Activated naive CD8-positive, alpha-beta T cell treated with anti-CD3 and anti-CD28 coated beads, Interleukin-2, amount 50 U/mL, for 24 hours (primary cell): ENCODE results near the gene RHBG.
A peak's percentile ranks its signal among the peaks of the same experiment; 100 is the strongest.
"Not testable (repeated sequence)": the region's sequence is repeated elsewhere in the genome, so short reads cannot be mapped to it uniquely, and the experiment has no call there.

Experiments used
- ATAC-seq: fragments of 150-1000 bp; cut with Tn5 transposase; one replicate; pipeline ENCODE4 v1.10.0; 2021
- DNase-seq: peaks from one replicate; pipeline ENCODE4 v3.0.0; 2021
- H3K27ac Mint-ChIP-seq: one replicate; pipeline ENCODE4 v1.8.0; 2021; ENCODE audit warnings: mild to moderate bottlenecking, mixed read lengths
- H3K27me3 Mint-ChIP-seq: one replicate; pipeline ENCODE4 v1.8.0; 2021; ENCODE audit warnings: mixed read lengths
- H3K36me3 Mint-ChIP-seq: one replicate; pipeline ENCODE4 v1.8.0; 2021; ENCODE audit warnings: low read depth, mixed read lengths
- H3K4me1 Mint-ChIP-seq: one replicate; pipeline ENCODE4 v1.8.0; 2021; ENCODE audit warnings: mixed read lengths
- H3K4me3 Mint-ChIP-seq: one replicate; pipeline ENCODE4 v1.8.0; 2021; ENCODE audit warnings: mild to moderate bottlenecking, moderate library complexity, mixed read lengths
- H3K9me3 Mint-ChIP-seq: one replicate; pipeline ENCODE4 v1.8.0; 2021; ENCODE audit warnings: mixed read lengths

Gene RHBG, protein sequence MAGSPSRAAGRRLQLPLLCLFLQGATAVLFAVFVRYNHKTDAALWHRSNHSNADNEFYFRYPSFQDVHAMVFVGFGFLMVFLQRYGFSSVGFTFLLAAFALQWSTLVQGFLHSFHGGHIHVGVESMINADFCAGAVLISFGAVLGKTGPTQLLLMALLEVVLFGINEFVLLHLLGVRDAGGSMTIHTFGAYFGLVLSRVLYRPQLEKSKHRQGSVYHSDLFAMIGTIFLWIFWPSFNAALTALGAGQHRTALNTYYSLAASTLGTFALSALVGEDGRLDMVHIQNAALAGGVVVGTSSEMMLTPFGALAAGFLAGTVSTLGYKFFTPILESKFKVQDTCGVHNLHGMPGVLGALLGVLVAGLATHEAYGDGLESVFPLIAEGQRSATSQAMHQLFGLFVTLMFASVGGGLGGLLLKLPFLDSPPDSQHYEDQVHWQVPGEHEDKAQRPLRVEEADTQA

DNA sequence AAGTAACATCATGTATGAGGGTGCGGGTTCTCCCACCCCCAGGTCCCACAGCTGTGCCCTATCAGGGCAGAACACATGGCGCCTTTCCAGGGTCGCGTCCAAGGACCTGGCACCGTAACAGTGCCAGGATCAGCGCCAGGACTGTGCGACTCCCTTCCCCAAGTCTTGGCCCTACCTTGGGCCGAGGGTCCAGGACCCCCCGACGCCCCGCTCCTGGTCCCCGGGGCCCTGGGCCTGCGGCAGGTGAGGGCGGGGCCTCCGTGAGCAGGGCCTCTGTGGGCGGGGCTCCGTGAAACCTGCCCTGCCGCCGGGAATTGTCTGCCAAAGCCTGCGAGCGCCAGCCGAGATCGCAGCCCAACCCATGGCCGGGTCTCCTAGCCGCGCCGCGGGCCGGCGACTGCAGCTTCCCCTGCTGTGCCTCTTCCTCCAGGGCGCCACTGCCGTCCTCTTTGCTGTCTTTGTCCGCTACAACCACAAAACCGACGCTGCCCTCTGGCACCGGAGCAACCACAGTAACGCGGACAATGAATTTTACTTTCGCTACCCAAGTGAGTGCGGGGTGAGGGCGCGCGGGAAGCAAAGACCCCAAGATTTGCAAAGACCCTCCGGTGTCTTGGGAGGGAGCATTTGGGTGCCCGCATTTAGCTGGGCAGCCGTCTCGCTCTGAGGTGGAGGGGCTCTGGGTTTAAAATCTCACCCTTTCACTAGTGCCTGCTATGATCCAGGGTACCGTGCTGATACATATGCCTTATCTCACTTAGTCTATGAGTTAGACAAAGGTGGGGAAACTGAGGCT, at the start of gene RHBG:
Gene RHBG (plus strand): TSS at position 323 of the 796 bp plus-strand sequence. CDS start 39 bp downstream, at position 362.
- Mint-ChIP-seq H3K9me3 (no peaks in the 10 kb centered on the region), H3K4me1 (peaks cover 4% of the 10 kb centered on the region), H3K4me3 (peak within 1 kb of the TSS; percentile 37), H3K27ac (no peak within 1 kb of the TSS), H3K27me3 (peaks cover 53% of the 10 kb centered on the region), H3K36me3 (no peaks in the 10 kb centered on the region)
- DNase-seq = no peak
- ATAC-seq = no peak

DNA sequence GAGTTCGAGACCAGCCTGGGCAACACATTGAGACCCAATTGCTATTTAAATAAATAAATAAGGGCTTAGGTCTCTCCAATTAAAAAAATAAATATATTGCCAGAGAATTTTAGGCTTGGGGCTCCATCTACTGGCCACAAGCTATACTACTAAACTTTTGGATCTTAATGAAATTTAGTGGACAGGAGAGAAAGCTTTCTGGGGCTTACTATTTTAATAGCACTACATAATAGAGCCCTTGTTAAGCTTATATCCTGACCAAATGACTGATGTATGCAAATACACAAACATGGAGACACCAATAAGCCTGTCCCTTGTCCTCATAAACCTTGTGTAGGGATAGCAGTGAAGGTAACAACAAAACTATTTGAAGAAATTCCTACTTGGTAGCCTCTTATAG, 49.3 kb upstream of the RHBG start:
- Mint-ChIP-seq H3K36me3 (peaks cover 65% of the 10 kb centered on the region), H3K9me3 (no peaks in the 10 kb centered on the region), H3K4me1 (no peaks in the 10 kb centered on the region), H3K27me3 (no peaks in the 10 kb centered on the region), H3K4me3 (no peak overlapping the region), H3K27ac (no peak overlapping the region)
- ATAC-seq = no peak
- DNase-seq = no peak

DNA sequence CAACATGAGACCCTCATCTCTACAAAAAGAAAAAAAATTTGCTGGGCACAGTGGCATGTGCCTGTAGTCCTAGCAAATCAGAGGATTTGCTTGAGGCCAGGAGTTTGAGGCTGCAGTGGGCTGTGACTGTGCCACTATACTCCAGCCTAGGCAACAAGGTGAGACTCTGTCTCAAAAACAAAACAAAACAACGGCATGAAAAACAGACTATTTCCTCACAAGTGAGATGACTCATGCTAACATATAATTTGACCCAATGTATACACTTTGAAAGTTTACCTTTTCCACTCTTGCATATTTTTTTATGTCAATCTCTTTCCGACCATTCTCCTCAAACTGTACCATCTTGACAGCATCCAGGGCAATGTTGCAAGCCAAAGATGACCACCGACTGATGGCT, 48.5 kb upstream of the RHBG start:
- no peaks in the 10 kb centered on the region for H3K27me3 Mint-ChIP-seq
- H3K27ac Mint-ChIP-seq = no peak overlapping the region
- no peak for DNase-seq
- no peak overlapping the region for H3K4me3 Mint-ChIP-seq
- H3K9me3 Mint-ChIP-seq = no peaks in the 10 kb centered on the region
- H3K4me1 Mint-ChIP-seq = no peaks in the 10 kb centered on the region
- no peak for ATAC-seq
- H3K36me3 Mint-ChIP-seq = peaks cover 69% of the 10 kb centered on the region

DNA sequence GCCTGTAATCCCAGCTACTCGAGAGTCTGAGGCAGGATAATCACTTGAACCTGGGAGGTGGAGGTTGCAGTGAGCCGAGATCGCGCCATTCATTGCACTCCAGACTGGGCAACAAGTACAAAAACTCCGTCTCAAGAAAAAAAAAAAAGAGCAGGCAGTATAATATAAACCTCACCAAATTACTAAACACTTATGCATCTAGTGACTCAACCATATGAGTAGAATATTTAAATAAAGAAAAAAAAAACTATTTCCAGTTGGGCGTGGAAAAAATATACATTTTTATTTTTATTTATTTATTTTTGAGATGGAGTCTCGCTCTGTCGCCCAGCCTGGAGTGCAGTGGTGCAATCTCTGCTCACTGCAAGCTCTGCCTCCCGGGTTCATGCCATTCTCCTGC, 45.8 kb upstream of the RHBG start:
- not testable (repeated sequence) for DNase-seq, H3K27me3 Mint-ChIP-seq, H3K27ac Mint-ChIP-seq, H3K4me3 Mint-ChIP-seq, H3K9me3 Mint-ChIP-seq, H3K4me1 Mint-ChIP-seq, ATAC-seq
- peaks cover 54% of the 10 kb centered on the region for H3K36me3 Mint-ChIP-seq

- ATAC-seq (no peak), DNase-seq (no peak)
- no peaks in the 10 kb centered on the region for H3K9me3 Mint-ChIP-seq
- peak overlapping the region; percentile 97 for H3K27ac Mint-ChIP-seq
- peaks cover 46% of the 10 kb centered on the region for H3K4me1 Mint-ChIP-seq
- H3K36me3 Mint-ChIP-seq = peaks cover 63% of the 10 kb centered on the region
- peaks cover 3% of the 10 kb centered on the region for H3K27me3 Mint-ChIP-seq
- peak overlapping the region; percentile 100 for H3K4me3 Mint-ChIP-seq
These were observed 32.8 kb upstream of the RHBG start for GRCh38 chr1:156336242-156336641.

GRCh38 chr1:156337052-156337887, 31.7 kb upstream of the RHBG start:
- ATAC-seq (no peak), DNase-seq (peak; percentile 23)
- peaks cover 46% of the 10 kb centered on the region for H3K4me1 Mint-ChIP-seq
- H3K27me3 Mint-ChIP-seq = peaks cover 4% of the 10 kb centered on the region
- H3K27ac Mint-ChIP-seq = peak overlapping the region; percentile 97
- H3K9me3 Mint-ChIP-seq = no peaks in the 10 kb centered on the region
- peaks cover 54% of the 10 kb centered on the region for H3K36me3 Mint-ChIP-seq
- peak overlapping the region; percentile 100 for H3K4me3 Mint-ChIP-seq

DNA sequence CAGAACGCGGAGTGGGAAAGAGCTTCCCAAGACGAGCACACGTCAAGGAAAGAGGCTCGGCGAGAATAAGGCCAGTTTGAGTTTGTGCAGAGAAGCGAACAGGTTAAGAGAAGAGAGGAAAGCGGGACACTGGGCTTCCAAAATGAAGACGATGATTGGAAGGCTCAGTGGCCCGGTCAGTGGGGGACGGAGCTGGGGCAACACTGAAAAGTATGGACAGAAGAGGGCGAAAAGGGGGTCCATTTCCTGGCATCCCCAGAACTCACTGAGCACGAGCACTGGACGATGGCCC, 31.2 kb upstream of the RHBG start:
- H3K27ac Mint-ChIP-seq = peak overlapping the region; percentile 97
- DNase-seq = peak; percentile 35
- ATAC-seq = no peak
- H3K9me3 Mint-ChIP-seq = no peaks in the 10 kb centered on the region
- peaks cover 5% of the 10 kb centered on the region for H3K27me3 Mint-ChIP-seq
- H3K36me3 Mint-ChIP-seq = peaks cover 48% of the 10 kb centered on the region
- H3K4me1 Mint-ChIP-seq = peaks cover 46% of the 10 kb centered on the region
- peak overlapping the region; percentile 100 for H3K4me3 Mint-ChIP-seq

GRCh38 chr1:156338180-156338976, 30.6 kb upstream of the RHBG start, which contains the start of the genes CCT3 and TSACC:
Gene CCT3 (minus strand): TSS chr1:156338292. CDS start chr1:156338184, 108 bp downstream.
Gene TSACC (plus strand): TSS chr1:156338526. CDS start chr1:156339758, 1,232 bp downstream.
- Mint-ChIP-seq H3K4me1 (peaks cover 46% of the 10 kb centered on the region), H3K9me3 (no peaks in the 10 kb centered on the region), H3K36me3 (peaks cover 46% of the 10 kb centered on the region), H3K27ac (peak within 1 kb of the TSS; percentile 97), H3K27me3 (peaks cover 5% of the 10 kb centered on the region), H3K4me3 (peak within 1 kb of the TSS; percentile 100)
- DNase-seq = peak; percentile 100
- peak; percentile 97 for ATAC-seq

- ATAC-seq (no peak), DNase-seq (no peak)
- no peak overlapping the region for H3K4me3 Mint-ChIP-seq
- peaks cover 16% of the 10 kb centered on the region for H3K4me1 Mint-ChIP-seq
- peaks cover 15% of the 10 kb centered on the region for H3K27me3 Mint-ChIP-seq
- peaks cover 11% of the 10 kb centered on the region for H3K36me3 Mint-ChIP-seq
- no peak overlapping the region for H3K27ac Mint-ChIP-seq
- H3K9me3 Mint-ChIP-seq = no peaks in the 10 kb centered on the region
These were observed 26.6 kb upstream of the RHBG start for GRCh38 chr1:156342166-156342955.

DNA sequence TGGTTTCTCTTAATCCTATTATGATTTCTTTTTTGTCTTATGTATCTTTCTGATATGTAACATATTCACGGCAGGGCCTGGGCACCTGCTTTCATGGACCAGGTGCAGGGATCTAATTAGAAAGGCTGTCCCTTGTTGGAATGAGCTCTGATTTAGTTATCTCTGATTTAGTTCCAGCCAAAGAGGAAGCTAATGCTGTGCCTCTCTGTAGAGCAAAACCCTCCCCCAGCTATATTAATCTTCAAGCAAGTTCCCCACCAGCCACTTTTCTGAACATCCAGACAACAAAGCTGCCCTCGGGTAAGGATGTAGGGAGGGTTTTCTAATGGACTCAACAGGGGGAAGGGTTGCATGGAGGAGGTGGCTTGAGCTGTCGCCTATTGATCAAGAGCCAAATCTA, 24.6 kb upstream of the RHBG start:
- no peaks in the 10 kb centered on the region for H3K36me3 Mint-ChIP-seq
- peaks cover 2% of the 10 kb centered on the region for H3K4me1 Mint-ChIP-seq
- H3K4me3 Mint-ChIP-seq = no peak overlapping the region
- H3K27me3 Mint-ChIP-seq = peaks cover 18% of the 10 kb centered on the region
- DNase-seq (no peak), ATAC-seq (no peak)
- H3K27ac Mint-ChIP-seq = no peak overlapping the region
- no peaks in the 10 kb centered on the region for H3K9me3 Mint-ChIP-seq

DNA sequence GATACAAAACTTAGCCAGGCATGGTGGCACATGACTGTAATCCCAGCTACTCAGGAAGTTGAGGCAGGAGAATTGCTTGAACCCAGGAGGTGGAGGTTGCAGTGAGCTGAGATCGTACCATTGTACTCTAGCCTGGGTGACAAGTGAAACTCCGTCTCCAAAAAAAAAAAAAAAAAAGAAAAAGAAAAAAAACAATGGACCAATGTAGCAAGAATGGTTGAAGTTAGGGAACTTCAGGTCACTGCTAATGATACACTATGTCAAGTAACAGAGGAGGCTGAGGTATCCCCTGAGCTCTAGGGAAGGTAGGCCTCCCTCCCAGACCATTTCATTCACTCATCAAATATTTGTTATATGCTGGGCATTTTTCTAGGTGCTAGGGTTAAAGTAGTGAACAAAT, 23.0 kb upstream of the RHBG start:
- not testable (repeated sequence) for H3K36me3 Mint-ChIP-seq, DNase-seq, H3K9me3 Mint-ChIP-seq, ATAC-seq, H3K27ac Mint-ChIP-seq, H3K4me1 Mint-ChIP-seq, H3K4me3 Mint-ChIP-seq
- peaks cover 18% of the 10 kb centered on the region for H3K27me3 Mint-ChIP-seq

GRCh38 chr1:156346636-156347035, 22.4 kb upstream of the RHBG start:
- no peak for ATAC-seq
- H3K4me1 Mint-ChIP-seq = no peaks in the 10 kb centered on the region
- H3K27me3 Mint-ChIP-seq = peaks cover 20% of the 10 kb centered on the region

DNA sequence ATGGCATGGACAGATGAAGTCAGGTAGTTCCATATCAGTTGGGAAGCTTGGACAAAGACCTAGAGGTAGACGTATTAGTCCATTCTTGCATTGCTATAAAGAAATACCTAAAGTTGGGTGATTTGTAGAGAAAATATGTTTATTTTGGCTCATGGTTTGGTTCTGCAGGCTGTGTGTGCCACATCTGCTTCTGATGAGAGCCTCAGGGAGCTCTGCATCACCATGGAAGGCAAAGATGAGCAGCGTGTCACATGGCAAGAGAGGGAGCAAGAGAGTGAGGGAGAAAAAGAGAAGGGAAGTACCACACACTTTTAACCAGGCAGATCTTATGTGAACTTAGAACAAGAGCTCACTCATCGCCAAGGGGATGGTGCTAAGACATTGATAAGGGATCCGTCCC, 21.7 kb upstream of the RHBG start:
- peaks cover 18% of the 10 kb centered on the region for H3K27me3 Mint-ChIP-seq
- no peak for ATAC-seq
- H3K27ac Mint-ChIP-seq = no peak overlapping the region
- no peaks in the 10 kb centered on the region for H3K36me3 Mint-ChIP-seq
- H3K4me3 Mint-ChIP-seq = no peak overlapping the region
- no peak for DNase-seq
- no peaks in the 10 kb centered on the region for H3K9me3 Mint-ChIP-seq
- no peaks in the 10 kb centered on the region for H3K4me1 Mint-ChIP-seq

More at GRCh38 chr1:156346636-156347035, 22.4 kb upstream of the RHBG start:
- Mint-ChIP-seq H3K4me3 (no peak overlapping the region), H3K27ac (no peak overlapping the region), H3K36me3 (no peaks in the 10 kb centered on the region), H3K9me3 (no peaks in the 10 kb centered on the region)
- no peak for DNase-seq
